SU-DHL-6 (cell line): Measurements from ENCODE around the gene NAGPA.

Experiments
- EZH2phosphoT487 ChIP-seq: fragments of 200-600 bp; sonication (generic), shearing (Covaris generic); conservative IDR thresholded peaks from 2 replicates; pipeline ENCODE4 v1.6.1; 2018; ENCODE audit warnings: mild to moderate bottlenecking, antibody characterized with exemption, low read length, moderate library complexity, mixed read lengths
- TF ChIP-seq, protein P1 (sequence below): fragments of 200-600 bp; sonication (generic); IDR thresholded peaks from one replicate; pipeline ENCODE4 v1.5.1; 2017; ENCODE audit warnings: antibody characterized with exemption, mild to moderate bottlenecking, low read length, moderate library complexity; ENCODE audit not compliant: insufficient read depth, poor library complexity, severe bottlenecking

DNA sequence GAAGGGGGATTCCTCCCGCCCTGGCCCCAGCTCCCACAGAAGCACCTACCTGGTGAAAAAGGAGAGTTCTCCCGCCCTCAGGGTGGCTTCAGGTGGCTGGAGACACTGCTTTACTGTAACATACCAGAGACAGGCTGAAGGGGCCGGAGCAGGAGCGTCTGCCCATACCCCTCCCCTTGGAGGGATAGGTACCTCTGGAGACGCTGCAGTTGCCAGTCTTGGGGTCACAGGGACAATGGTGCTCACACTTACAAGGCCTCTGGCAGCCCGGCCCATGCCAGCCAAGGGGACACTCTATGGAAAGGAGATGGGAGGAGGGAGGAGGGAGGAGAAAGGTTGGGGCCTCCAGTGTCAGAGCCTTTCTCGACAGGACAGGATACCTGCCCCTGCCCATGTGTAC is 6.6 kb downstream of the NAGPA start:
- TF ChIP-seq, protein P1, sequence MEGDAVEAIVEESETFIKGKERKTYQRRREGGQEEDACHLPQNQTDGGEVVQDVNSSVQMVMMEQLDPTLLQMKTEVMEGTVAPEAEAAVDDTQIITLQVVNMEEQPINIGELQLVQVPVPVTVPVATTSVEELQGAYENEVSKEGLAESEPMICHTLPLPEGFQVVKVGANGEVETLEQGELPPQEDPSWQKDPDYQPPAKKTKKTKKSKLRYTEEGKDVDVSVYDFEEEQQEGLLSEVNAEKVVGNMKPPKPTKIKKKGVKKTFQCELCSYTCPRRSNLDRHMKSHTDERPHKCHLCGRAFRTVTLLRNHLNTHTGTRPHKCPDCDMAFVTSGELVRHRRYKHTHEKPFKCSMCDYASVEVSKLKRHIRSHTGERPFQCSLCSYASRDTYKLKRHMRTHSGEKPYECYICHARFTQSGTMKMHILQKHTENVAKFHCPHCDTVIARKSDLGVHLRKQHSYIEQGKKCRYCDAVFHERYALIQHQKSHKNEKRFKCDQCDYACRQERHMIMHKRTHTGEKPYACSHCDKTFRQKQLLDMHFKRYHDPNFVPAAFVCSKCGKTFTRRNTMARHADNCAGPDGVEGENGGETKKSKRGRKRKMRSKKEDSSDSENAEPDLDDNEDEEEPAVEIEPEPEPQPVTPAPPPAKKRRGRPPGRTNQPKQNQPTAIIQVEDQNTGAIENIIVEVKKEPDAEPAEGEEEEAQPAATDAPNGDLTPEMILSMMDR: no peak
- TF ChIP-seq EZH2phosphoT487: no peak
